ENCODE measurements around the gene EMILIN2. TPM values are rescaled to one million over a fixed set of nuclear protein-coding genes. Genes with fewer than 3 reads are reported as not detected.
"Not testable (repeated sequence)": the region's sequence is repeated elsewhere in the genome, so short reads cannot be mapped to it uniquely, and the experiment has no call there.

The EMILIN2 gene
- total RNA-seq, 1 experiment from 2014 or later, result 2.3 TPM

DNA sequence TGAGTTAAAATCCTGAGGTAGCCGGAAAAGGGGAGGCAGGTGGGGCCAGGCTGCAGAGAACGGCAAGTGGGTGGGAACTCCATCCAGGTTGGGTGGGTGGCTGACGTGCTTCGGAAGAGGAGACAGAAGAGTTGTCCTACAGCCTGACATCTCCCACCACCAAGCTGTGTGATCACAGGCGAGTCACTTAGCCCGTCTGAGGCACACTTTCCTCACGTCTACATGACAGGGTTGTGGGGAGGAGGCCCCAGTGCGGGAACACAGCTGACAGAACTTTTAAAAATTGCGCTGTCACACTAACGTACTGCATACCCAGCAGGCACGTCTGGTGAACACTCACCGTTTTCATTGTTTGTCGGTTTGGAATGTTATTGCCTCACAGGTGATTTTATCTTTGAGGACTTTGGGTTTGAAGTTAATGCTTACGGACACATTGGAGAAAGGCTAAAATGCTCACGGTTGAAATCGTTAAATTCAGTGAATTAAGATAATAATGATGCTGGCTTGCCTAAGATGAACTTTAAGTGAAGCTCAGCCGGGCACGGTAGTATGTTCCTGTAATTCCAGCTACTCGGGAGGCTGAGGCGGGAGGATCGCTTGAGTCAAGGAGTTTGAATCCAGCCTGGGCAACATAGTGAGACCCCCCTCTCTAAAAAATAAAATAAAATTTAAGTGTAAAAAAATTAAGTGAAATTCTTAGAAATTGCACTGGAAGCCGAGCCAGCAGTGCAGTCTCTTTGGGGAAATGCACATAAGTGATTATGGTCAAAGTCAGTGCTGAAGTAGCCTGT, 8.9 kb downstream of the EMILIN2 start:
- no peak for DNase-seq
- H3K9ac ChIP-seq (ENCODE audit: low read length), result no peak overlapping the region
- H3K9me3 ChIP-seq (ENCODE audit: low read length), result no peaks in the 10 kb centered on the region
- no peaks in the 10 kb centered on the region for H3K9me2 ChIP-seq (replicated peaks; ENCODE audit: insufficient read depth, low read length)
- no peaks in the 10 kb centered on the region for H3K36me3 ChIP-seq (ENCODE audit: insufficient read depth, low read length)
- H3K27me3 ChIP-seq (ENCODE audit: low read length), result no peaks in the 10 kb centered on the region
- H3K79me2 ChIP-seq (ENCODE audit: low read length), result no peaks in the 10 kb centered on the region
- H3K27ac ChIP-seq (ENCODE audit: low read length), result no peak overlapping the region
- no peak overlapping the region for H2AFZ ChIP-seq (ENCODE audit: low read length)
- no peaks in the 10 kb centered on the region for H4K20me1 ChIP-seq (ENCODE audit: insufficient read depth, low read depth, low read length)
- H3K4me2 ChIP-seq (ENCODE audit: low read depth, low read length, poor library complexity, severe bottlenecking), result no peak overlapping the region
- no peaks in the 10 kb centered on the region for H3K4me1 ChIP-seq (ENCODE audit: low read length)
- H3K4me3 ChIP-seq (ENCODE audit: low read length), result no peak overlapping the region

DNA sequence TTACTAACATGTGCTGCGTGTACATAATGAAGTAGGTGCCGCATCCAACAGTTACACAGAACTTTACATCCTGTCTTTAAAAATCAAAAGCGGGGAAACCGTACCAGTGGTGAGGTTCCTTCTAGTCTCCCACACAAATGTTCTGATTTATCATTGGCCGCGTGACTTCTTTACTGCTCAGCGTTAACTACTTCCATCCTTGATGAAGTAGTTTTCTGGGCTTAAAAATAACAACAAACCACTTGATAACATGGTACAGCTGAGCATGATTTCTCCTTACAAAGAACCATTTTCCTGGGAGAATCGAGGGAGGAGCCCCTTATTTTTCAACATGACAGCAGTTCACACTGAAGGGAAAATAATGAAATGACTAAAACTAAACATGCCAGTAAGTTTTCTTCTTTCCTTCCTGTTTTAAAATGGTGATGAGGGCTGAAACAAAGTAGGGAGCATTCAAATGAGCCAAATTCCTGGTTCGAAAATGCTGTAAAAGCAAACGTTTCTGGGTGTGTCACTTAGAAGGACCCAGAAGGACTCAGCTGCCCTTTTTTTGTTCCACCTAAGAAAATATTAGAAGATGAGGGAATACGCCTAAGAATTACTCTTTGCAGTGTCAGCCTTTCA, 9.9 kb downstream of the EMILIN2 start:
- H3K27ac ChIP-seq (ENCODE audit: low read length), result no peak overlapping the region
- H3K4me1 ChIP-seq (ENCODE audit: low read length), result no peaks in the 10 kb centered on the region
- H3K9me2 ChIP-seq (replicated peaks; ENCODE audit: insufficient read depth, low read length), result no peaks in the 10 kb centered on the region
- H3K4me3 ChIP-seq (ENCODE audit: low read length), result no peak overlapping the region
- H3K4me2 ChIP-seq (ENCODE audit: low read depth, low read length, poor library complexity, severe bottlenecking), result no peak overlapping the region
- DNase-seq, result no peak
- no peaks in the 10 kb centered on the region for H3K9me3 ChIP-seq (ENCODE audit: low read length)
- H3K9ac ChIP-seq (ENCODE audit: low read length), result no peak overlapping the region
- H3K36me3 ChIP-seq (ENCODE audit: insufficient read depth, low read length), result no peaks in the 10 kb centered on the region
- H4K20me1 ChIP-seq (ENCODE audit: insufficient read depth, low read depth, low read length), result no peaks in the 10 kb centered on the region
- no peaks in the 10 kb centered on the region for H3K79me2 ChIP-seq (ENCODE audit: low read length)
- H2AFZ ChIP-seq (ENCODE audit: low read length), result no peak overlapping the region
- H3K27me3 ChIP-seq (ENCODE audit: low read length), result no peaks in the 10 kb centered on the region

DNA sequence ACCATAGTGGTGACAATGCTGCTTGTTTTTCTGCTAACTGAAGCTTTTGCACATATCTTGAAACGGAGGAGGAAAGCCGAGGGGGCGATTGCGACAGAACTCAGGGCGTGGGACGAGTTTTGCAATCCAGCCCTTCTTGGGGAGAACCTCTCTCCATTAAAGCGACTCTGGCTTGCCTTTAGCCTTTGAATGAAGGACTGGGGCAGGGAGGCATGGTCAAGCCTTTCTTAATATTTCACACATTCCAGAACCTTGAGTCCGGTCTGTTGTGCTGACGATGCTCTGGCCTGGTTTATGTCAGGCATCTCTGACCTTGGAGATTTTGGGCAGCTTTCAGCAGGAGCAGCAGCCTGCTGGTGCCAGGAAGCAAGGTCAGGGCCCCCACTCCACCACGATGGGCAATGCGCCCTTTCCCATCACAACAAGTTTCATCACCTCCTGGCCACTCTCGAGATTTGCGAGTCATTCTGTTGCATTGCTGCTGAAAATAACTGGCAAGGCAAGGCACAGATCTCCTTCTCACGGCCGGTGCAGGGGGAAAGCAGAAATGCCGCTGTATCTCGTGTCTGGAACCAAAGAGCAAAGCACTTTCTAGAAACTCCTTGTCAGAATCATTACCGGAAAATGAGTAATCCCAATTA, 10.8 kb downstream of the EMILIN2 start:
- no peaks in the 10 kb centered on the region for H3K27me3 ChIP-seq (ENCODE audit: low read length)
- H3K36me3 ChIP-seq (ENCODE audit: insufficient read depth, low read length), result no peaks in the 10 kb centered on the region
- no peak overlapping the region for H3K4me2 ChIP-seq (ENCODE audit: low read depth, low read length, poor library complexity, severe bottlenecking)
- H3K9me3 ChIP-seq (ENCODE audit: low read length), result no peaks in the 10 kb centered on the region
- no peaks in the 10 kb centered on the region for H3K4me1 ChIP-seq (ENCODE audit: low read length)
- no peaks in the 10 kb centered on the region for H4K20me1 ChIP-seq (ENCODE audit: insufficient read depth, low read depth, low read length)
- H3K27ac ChIP-seq (ENCODE audit: low read length), result no peak overlapping the region
- no peaks in the 10 kb centered on the region for H3K9me2 ChIP-seq (replicated peaks; ENCODE audit: insufficient read depth, low read length)
- H2AFZ ChIP-seq (ENCODE audit: low read length), result no peak overlapping the region
- no peak for DNase-seq
- no peak overlapping the region for H3K9ac ChIP-seq (ENCODE audit: low read length)
- no peak overlapping the region for H3K4me3 ChIP-seq (ENCODE audit: low read length)
- H3K79me2 ChIP-seq (ENCODE audit: low read length), result no peaks in the 10 kb centered on the region

DNA sequence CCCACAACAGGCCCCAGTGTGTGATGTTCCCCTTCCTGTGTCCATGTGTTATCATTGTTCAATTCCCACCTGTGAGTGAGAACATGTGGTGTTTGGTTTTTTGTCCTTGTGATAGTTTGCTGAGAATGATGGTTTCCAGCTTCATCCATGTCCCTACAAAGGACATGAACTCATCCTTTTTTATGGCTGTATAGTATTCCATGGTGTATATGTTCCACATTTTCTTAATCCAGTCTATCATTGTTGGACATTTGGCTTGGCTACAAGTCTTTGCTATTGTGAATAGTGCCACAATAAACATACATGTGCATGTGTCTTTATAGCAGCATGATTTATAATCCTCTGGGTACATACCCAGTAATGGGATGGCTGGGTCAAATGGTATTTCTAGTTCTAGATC, 13.6 kb downstream of the EMILIN2 start:
- H3K27ac ChIP-seq (ENCODE audit: low read length); H3K9me2 ChIP-seq (replicated peaks; ENCODE audit: insufficient read depth, low read length); H3K36me3 ChIP-seq (ENCODE audit: insufficient read depth, low read length); H2AFZ ChIP-seq (ENCODE audit: low read length); H3K9me3 ChIP-seq (ENCODE audit: low read length); H3K4me2 ChIP-seq (ENCODE audit: low read depth, low read length, poor library complexity, severe bottlenecking); H3K4me1 ChIP-seq (ENCODE audit: low read length); H3K9ac ChIP-seq (ENCODE audit: low read length); H4K20me1 ChIP-seq (ENCODE audit: insufficient read depth, low read depth, low read length); H3K79me2 ChIP-seq (ENCODE audit: low read length); H3K4me3 ChIP-seq (ENCODE audit: low read length); DNase-seq; H3K27me3 ChIP-seq (ENCODE audit: low read length): not testable (repeated sequence)

DNA sequence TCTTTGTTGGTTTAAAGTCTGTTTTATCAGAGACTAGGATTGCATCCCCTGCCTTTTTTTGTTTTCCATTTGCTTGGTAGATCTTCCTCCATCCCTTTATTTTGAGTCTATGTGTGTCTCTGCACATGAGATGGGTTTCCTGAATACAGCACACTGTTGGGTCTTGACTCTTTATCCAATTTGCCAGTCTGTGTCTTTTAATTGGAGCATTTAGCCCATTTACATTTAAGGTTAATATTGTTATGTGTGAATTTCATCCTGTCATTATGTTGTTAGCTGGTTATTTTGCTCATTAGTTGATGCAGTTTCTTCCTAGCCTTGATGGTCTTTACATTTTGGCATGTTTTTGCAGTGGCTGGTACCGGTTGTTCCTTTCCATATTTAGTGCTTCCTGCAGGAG, 17.2 kb downstream of the EMILIN2 start:
- H3K4me2 ChIP-seq (ENCODE audit: low read depth, low read length, poor library complexity, severe bottlenecking); H2AFZ ChIP-seq (ENCODE audit: low read length); DNase-seq; H3K36me3 ChIP-seq (ENCODE audit: insufficient read depth, low read length); H3K4me3 ChIP-seq (ENCODE audit: low read length); H3K79me2 ChIP-seq (ENCODE audit: low read length); H4K20me1 ChIP-seq (ENCODE audit: insufficient read depth, low read depth, low read length); H3K9ac ChIP-seq (ENCODE audit: low read length); H3K9me3 ChIP-seq (ENCODE audit: low read length); H3K9me2 ChIP-seq (replicated peaks; ENCODE audit: insufficient read depth, low read length); H3K4me1 ChIP-seq (ENCODE audit: low read length); H3K27ac ChIP-seq (ENCODE audit: low read length); H3K27me3 ChIP-seq (ENCODE audit: low read length): not testable (repeated sequence)

DNA sequence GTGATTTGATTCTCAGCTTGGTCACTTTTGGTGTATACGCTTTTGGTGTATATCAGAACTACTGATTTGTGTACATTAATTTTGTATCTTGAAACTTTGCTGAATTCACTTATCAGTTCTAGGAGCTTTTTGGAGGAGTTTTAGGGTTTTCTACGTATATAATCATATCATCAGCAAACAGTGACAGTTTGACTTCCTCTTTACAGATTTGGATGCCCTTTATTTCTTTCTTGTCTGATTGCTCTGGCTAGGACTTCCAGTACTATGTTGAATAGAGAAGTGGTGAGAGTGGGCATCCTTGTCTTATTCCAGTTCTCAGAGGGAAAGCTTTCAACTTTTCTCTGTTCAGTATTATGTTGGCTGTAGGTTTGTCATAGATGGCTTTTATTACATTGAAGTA, 19.7 kb downstream of the EMILIN2 start:
- H3K27me3 ChIP-seq (ENCODE audit: low read length); H4K20me1 ChIP-seq (ENCODE audit: insufficient read depth, low read depth, low read length); H3K9me3 ChIP-seq (ENCODE audit: low read length); H3K36me3 ChIP-seq (ENCODE audit: insufficient read depth, low read length); H3K27ac ChIP-seq (ENCODE audit: low read length); H3K4me1 ChIP-seq (ENCODE audit: low read length); H2AFZ ChIP-seq (ENCODE audit: low read length); H3K79me2 ChIP-seq (ENCODE audit: low read length); H3K4me3 ChIP-seq (ENCODE audit: low read length); H3K4me2 ChIP-seq (ENCODE audit: low read depth, low read length, poor library complexity, severe bottlenecking); H3K9ac ChIP-seq (ENCODE audit: low read length); DNase-seq; H3K9me2 ChIP-seq (replicated peaks; ENCODE audit: insufficient read depth, low read length): not testable (repeated sequence)

DNA sequence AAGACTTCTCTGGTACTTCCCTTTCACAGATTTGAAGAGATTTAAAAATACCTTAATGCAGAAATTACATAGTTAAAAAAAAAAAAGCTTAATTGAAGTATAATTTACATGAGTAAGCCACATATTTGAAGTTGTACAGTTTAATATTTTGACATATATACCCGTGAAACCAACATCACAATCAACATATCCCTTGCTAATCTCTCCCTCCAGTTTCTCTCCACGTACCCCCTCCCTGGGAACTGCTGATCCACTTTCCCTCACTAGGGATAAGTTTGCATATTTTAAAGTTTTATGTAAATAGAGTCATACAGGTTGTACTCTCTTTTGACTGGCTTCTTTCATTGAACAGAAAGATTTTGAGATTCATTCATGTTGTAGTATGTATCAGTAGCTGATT, 22.4 kb downstream of the EMILIN2 start:
- Histone ChIP-seq H3K4me3 (ENCODE audit: low read length) (no peak overlapping the region), H3K27ac (ENCODE audit: low read length) (no peak overlapping the region), H3K79me2 (ENCODE audit: low read length) (no peaks in the 10 kb centered on the region), H3K9ac (ENCODE audit: low read length) (no peak overlapping the region), H3K9me3 (ENCODE audit: low read length) (no peaks in the 10 kb centered on the region), H3K4me2 (ENCODE audit: low read depth, low read length, poor library complexity, severe bottlenecking) (no peak overlapping the region), H3K36me3 (ENCODE audit: insufficient read depth, low read length) (no peaks in the 10 kb centered on the region), H2AFZ (ENCODE audit: low read length) (no peak overlapping the region), H4K20me1 (ENCODE audit: insufficient read depth, low read depth, low read length) (no peaks in the 10 kb centered on the region), H3K27me3 (ENCODE audit: low read length) (no peaks in the 10 kb centered on the region), H3K9me2 (replicated peaks; ENCODE audit: insufficient read depth, low read length) (no peaks in the 10 kb centered on the region), H3K4me1 (ENCODE audit: low read length) (no peaks in the 10 kb centered on the region)
- DNase-seq, result no peak

DNA sequence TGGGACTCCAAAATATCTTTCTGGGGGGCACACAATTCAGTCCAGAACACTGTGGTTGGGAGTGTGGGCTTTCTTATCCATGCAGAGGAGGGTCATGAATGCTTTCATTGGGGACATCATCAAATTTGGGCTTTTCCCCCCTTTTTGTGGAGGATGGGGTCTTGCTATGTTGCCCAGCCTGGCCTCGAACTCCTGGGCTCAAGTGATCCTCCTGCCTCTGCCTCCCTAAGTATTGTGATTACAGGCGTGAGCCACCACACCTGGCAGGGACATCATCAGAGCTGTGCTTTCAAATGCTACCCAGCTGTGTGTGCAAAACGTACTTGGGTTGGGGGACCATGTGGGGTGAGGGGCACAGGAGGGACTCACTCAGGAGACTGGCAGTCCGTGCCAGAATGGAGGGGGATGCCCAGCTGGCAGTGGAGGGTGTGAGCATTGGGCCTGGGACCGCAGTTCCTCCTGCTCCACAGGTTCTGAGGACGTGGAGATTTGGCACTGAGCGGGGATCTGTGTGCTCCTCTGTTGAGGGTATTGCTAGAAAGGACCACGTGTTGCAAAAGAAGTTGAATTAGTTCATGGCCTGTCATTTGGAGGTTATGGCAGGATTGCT, 24.4 kb downstream of the EMILIN2 start:
- no peak overlapping the region for H3K4me2 ChIP-seq (ENCODE audit: low read depth, low read length, poor library complexity, severe bottlenecking)
- no peak overlapping the region for H2AFZ ChIP-seq (ENCODE audit: low read length)
- H3K27ac ChIP-seq (ENCODE audit: low read length), result no peak overlapping the region
- H3K36me3 ChIP-seq (ENCODE audit: insufficient read depth, low read length), result no peaks in the 10 kb centered on the region
- H3K79me2 ChIP-seq (ENCODE audit: low read length), result no peaks in the 10 kb centered on the region
- H3K4me1 ChIP-seq (ENCODE audit: low read length), result no peaks in the 10 kb centered on the region
- H3K27me3 ChIP-seq (ENCODE audit: low read length), result no peaks in the 10 kb centered on the region
- no peaks in the 10 kb centered on the region for H4K20me1 ChIP-seq (ENCODE audit: insufficient read depth, low read depth, low read length)
- no peak for DNase-seq
- no peaks in the 10 kb centered on the region for H3K9me2 ChIP-seq (replicated peaks; ENCODE audit: insufficient read depth, low read length)
- no peak overlapping the region for H3K4me3 ChIP-seq (ENCODE audit: low read length)
- H3K9ac ChIP-seq (ENCODE audit: low read length), result no peak overlapping the region
- H3K9me3 ChIP-seq (ENCODE audit: low read length), result no peaks in the 10 kb centered on the region

Data from Karpas-422 (cell line).